NCI-H2227 treated with DMSO at 0.1 percent for 48 hours (cell line): Measurements from ENCODE around the gene FARS2.
"Not testable (repeated sequence)": the region's sequence is repeated elsewhere in the genome, so short reads cannot be mapped to it uniquely, and the experiment has no call there.

ENCODE experiments used
- DNase-seq: peaks from one replicate; lab custom pipeline; 2025; lab: John Stamatoyannopoulos, UW

FARS2 gene

GRCh38 chr6:5695260-5696245 is 434.2 kb downstream of the FARS2 start:
- DNase-seq: no peak

GRCh38 chr6:5697508-5697907 is 436.2 kb downstream of the FARS2 start:
- DNase-seq: no peak

DNA sequence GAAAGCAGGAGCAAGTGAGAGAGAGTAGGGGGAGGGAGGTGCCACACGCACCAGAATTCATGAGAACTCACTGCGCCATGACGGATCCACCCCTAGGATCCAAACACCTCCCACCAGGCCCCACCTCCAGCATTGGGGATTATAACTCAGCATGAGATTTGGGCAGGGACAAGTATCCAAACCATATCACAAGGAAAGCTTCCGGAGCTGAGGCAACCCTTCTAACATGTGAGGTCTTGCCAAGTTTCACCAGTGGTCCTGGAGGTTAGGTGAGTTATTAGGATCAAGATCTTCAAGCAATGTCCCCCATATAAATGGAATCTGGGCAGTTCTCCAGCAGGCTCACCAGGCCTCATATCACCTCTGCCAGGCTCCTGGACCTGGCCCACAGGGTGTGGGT is 437.0 kb downstream of the FARS2 start:
- DNase-seq: no peak

- DNase-seq: not testable (repeated sequence)
Observed at GRCh38 chr6:5699064-5699463, 437.8 kb downstream of the FARS2 start.

DNA sequence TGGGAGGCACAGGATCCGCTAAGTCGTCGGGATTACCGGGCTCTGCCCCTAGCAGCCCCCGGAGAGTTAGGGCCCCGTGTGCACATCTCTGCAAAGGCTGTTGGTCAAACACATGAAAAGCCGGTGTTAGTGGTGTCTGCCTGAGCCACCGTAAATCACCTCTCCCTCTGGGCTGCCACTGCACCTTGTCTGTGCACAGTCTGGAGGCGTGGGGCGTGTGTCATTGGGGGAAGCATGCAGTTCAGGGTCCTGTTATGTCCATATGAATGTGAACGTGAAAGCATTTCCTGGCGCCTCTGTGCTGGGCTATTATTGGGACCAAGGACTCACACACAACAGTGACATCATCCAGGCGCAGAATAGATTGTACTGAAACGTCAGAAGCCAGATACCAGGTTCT is 439.9 kb downstream of the FARS2 start:
- DNase-seq: no peak

GRCh38 chr6:5704708-5705107 is 443.4 kb downstream of the FARS2 start:
- no peak for DNase-seq

GRCh38 chr6:5705252-5705651 is 443.9 kb downstream of the FARS2 start:
- DNase-seq: no peak

DNA sequence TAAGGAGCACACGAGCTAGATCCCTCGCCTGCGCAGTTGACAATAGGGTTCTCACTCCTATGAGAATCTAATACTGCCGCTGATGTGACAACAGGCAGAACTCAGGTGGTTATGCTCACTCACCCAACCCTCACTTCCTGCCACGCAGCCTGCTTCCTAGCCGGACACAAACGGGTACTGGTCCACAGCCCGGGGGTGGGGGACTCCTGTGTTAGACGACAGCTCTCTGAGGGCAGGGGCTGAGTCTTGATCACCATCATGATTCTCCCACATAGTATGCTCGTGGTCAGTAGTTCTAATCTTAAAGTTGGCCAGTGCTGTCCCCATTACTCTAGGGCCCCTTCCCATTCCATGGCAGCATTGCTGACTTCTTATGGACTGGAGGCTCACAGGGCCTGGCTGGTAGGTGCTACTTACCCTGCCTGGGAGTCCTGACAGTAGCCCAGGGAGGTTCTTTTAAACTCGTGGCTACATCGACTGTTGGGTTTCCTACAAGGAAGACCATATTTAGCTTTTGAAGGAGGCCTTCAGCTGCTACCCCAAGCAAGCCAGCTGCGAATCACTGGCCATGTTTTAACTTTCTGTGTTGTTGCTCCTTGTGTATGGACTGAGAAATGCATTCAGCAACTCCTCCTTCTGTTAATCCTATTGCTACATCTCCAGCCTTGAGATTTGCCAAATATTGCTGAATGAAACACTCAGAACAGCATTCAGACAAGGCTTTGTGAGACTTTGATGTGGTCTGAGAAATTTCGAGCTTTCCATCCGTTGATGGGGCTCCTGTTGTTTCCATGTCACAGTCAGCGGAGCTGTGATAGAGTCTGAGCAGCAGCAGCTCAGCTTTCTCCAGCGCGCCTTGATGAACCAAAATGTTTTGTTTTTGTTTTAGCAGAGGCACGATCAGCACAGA is 445.1 kb downstream of the FARS2 start:
- no peak for DNase-seq

- DNase-seq: no peak
Observed at GRCh38 chr6:5707281-5708045, 446.1 kb downstream of the FARS2 start.

GRCh38 chr6:5710516-5710915 is 449.2 kb downstream of the FARS2 start:
- DNase-seq: no peak

DNA sequence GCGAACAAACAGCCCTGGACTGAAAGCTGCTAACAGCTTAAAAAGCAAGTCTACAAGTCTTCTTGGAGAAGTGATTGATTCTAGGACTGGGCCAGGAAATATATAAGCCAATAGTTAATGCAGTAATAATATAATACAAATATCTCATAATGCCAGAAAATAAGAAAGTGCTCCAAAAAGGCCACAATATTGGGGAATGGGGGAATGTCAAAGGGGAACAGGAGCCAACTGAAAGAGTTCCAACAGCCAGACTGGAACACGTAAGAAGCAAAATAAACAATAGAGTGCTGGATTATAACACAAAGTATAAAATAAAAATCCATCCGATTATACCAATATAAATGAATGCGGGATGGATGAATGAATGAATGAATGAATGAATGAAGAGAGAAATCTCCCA is 449.6 kb downstream of the FARS2 start:
- DNase-seq: no peak

- DNase-seq: no peak
Observed at GRCh38 chr6:5712349-5713215, 451.3 kb downstream of the FARS2 start.

DNA sequence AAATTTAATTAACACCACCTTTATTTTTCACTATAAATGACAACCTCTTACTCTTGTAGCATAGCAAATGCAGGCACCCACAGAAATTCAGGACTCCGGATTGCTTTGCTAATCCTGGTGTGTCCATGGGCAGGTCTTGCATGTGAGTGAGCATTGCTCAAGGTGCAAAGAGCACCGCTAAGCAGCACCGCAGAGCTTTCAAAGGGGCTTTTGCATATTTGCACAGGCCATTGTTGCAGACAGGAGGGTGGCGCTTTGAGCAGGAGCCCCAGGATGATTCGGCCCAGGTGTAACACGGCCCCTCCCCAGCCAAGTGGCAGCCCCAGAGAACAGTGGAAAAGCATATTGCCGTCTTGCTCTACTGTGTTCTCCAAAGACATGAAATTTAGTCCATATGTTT is 452.2 kb downstream of the FARS2 start:
- no peak for DNase-seq

GRCh38 chr6:5718231-5718947 is 457.1 kb downstream of the FARS2 start:
- DNase-seq: no peak

DNA sequence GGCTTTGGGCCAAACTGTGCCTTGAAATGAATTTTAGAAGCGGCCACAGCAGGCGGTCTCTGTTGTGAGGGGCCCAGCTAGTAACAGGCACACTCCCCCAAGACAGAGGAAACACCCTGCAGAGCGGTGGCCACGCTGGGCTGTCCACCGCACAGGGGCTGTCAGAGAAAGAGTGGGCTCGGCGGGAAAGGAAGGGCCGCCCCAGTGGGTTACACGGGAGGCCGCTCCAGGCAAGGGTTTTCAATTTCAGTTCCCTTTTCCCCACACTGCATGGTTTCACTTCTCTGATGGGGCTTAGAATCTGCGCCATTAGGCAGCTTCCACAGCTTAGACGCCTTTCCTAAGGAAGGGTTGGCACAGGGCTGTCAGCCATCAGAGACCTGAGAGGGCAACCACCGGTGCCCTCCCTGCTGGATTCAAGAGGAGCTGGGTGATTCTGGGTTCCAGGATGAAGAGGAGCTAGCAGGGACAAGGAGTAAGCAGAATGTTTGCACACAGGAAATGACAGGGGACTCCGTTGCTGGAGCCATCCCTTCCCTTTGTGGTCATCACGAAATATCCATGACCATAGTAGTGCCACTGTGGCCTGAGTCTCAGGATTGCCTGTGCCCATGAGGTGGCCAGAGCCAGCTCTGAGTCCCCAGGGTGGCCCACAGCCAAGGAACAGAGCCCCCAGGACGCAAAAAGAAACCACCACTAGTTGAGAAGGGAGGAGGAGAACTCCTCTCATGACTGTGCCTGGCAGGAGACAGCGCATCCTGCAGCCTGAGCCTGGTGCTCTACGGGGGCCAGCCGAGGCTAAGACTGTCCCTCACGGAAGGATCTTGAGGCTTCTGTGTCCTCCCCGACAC is 462.8 kb downstream of the FARS2 start:
- no peak for DNase-seq

DNA sequence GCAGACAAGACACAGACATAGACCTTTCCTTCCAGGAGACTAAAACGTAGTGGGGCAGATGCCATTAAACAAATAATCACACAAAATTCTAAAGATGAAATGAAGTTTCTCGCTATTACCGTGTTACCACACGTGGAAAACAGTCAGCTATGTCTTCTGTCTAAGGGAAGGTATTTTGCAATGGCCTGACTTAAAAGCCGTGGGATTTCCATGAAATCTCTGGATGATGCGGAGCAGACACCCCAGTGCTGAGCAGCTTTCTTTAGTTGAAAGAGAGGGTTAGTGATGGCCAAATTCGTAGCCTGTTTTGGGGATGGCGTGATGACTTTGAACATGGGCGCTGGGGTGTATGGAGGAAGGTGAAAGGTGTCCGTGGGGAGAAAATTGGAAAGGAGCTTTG is 463.6 kb downstream of the FARS2 start:
- no peak for DNase-seq

DNA sequence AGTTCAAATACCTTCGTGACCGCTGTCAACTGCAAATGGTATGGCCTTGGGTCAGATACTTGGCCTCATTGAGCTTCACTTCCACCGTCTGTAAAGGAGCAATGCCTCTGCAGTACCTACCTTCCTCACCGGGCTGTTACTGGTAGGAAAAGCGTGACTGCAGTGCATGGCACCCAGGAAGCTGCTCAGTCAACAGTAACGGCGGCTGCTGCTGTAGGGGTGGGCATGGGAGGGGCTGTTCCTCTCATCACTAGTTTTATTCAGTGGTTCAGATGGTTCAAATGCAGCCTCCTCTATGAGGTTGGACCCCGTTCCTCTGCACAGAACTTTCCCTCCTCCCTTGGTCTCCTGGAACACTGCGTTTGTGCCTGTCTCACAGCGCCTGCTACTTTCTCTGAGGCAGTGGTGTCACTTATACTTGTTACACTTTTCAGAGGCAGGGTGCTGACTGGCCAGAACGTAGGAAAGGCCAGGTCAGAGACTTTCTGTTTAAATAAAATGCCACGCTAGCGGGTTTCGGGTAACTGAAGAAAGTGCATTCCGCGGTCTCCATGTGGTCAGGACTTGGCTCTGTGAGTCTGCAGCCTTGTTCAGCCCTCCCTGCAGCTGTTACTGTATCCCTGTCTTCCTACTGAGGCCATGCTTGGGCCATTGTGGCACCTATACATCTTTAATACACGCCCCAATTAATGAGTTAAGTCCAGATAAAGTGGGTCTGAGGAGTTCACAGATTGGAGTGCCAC is 465.8 kb downstream of the FARS2 start:
- DNase-seq: no peak

- DNase-seq: no peak
Observed at GRCh38 chr6:5728351-5729079, 467.2 kb downstream of the FARS2 start.
